ENCODE measurements around the gene C19orf25. TPM values are rescaled to one million over a fixed set of nuclear protein-coding genes. Genes with fewer than 3 reads are reported as not detected.

C19orf25 gene
- total and polyA plus RNA-seq, 4 donors, result 24.1 to 42.6 (median 34.5) TPM

DNA sequence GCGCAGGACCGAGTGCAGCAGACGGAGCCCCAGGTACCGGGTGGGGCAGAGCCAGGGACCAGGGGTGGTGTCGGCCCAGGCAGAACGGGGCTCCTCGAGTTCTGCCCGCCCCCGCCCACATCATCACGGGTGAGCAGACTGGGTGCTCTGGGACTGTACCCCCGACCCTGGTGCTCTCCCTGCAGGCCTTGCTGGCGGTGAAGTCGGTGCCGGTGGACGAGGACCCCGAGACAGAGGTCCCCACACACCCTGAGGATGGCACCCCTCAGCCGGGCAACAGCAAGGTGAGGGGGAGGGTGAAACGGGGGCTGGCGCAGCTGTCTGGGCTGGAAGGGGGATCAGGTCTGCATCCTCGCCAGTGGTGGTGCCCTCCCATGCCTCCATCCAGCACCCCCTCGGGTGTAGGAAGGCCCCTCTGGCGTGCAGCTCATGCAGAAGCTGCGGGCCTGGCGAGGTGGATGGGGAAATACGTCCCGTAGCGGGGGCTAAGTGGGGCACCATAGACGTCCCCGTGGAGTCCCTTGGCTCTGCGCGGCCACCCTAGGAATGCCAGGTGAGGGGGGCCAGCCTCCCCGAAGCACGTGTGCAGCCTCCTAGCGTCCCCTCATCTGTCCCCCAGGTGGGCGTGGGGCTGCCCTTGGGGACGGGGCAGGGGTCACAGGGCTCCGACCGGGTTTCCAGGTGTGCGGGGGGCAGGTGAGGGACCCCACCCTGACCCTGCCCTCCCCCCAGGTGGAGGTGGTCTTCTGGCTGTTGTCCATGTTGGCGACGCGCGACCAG lies 22.7 kb downstream of the C19orf25 start:
- no peak for DNase-seq
- no peak overlapping the region for H3K4me3 ChIP-seq
- ATAC-seq (ENCODE audit: insufficient read depth, low FRiP score), result no peak
- peaks cover 15 to 60% (median 15%) of the 10 kb centered on the region in 3 donors for H3K27me3 ChIP-seq (ENCODE audit: control insufficient read depth in 3 of 3, insufficient read depth in 3 of 3, low read length in 2 of 3)
- H3K9ac ChIP-seq (ENCODE audit: insufficient read depth in 1 of 2, low read length in 2 of 2), result no peak overlapping the region
- TF ChIP-seq, protein P1, sequence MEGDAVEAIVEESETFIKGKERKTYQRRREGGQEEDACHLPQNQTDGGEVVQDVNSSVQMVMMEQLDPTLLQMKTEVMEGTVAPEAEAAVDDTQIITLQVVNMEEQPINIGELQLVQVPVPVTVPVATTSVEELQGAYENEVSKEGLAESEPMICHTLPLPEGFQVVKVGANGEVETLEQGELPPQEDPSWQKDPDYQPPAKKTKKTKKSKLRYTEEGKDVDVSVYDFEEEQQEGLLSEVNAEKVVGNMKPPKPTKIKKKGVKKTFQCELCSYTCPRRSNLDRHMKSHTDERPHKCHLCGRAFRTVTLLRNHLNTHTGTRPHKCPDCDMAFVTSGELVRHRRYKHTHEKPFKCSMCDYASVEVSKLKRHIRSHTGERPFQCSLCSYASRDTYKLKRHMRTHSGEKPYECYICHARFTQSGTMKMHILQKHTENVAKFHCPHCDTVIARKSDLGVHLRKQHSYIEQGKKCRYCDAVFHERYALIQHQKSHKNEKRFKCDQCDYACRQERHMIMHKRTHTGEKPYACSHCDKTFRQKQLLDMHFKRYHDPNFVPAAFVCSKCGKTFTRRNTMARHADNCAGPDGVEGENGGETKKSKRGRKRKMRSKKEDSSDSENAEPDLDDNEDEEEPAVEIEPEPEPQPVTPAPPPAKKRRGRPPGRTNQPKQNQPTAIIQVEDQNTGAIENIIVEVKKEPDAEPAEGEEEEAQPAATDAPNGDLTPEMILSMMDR (IDR thresholded peaks at IDR 0.05; ENCODE audit: control extremely low read depth, extremely low read depth), result no peak
- WGBS, 2 donors, result 36 to 47% methylated on average over 39 to 43 of the region's 43 CpGs
- H3K4me1 ChIP-seq (ENCODE audit: control insufficient read depth in 5 of 5, insufficient read depth in 5 of 5, low read length in 5 of 5), result peaks cover 0 to 16% (median 0%) of the 10 kb centered on the region in 5 donors
- peaks cover 0 to 4% (median 0%) of the 10 kb centered on the region in 4 donors for H3K36me3 ChIP-seq (ENCODE audit: control insufficient read depth in 4 of 4, insufficient read depth in 4 of 4, low read length in 4 of 4)
- peaks cover 0 to 5% (median 0%) of the 10 kb centered on the region in 4 donors for H3K9me3 ChIP-seq (ENCODE audit: control insufficient read depth in 4 of 4, insufficient read depth in 3 of 4, low read length in 3 of 4)
- no peak overlapping the region for H3K27ac ChIP-seq (ENCODE audit: low read depth in 1 of 2, low read length in 1 of 2)

DNA sequence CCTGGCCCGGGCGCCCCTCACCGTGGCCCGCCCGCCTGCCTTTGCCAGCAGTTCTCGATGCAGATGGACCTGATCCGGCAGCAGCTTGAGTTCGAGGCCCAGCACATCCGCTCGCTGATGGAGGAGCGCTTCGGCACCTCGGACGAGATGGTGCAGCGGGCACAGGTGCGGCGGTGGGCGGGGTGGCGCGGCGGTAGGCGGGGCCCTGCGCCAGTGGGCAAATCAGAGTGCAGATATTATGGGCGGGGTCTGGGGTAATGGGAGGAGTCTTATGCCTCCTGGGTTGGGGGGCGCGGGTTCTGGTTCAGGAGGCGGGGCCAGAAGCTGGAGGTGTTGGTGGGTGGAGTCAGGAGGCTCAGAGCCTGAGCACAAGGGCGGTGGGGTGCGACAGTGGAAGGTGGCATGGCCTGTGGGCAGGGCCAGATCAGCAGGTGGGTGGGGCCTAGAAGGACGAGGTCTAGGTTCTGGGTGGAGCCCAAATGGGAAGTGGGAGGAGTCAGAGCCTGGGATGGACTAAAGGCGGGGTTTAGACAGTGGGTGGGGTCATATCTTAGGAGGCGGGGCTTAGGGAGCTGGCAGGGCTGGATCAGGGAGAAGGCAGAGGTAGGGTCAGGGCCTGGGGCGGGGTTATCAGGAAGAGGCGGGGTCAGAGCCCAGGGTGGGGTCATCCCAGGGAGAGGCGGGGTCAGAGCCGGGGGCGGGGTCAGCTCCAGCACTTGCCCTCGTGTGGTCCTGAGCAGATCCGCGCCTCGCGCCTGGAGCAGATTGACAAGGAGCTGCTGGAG lies 23.5 kb downstream of the C19orf25 start:
- no peaks in the 10 kb centered on the region for H3K36me3 ChIP-seq (ENCODE audit: control insufficient read depth in 4 of 4, insufficient read depth in 4 of 4, low read length in 4 of 4)
- no peak overlapping the region for H3K9ac ChIP-seq (ENCODE audit: insufficient read depth in 1 of 2, low read length in 2 of 2)
- H3K4me3 ChIP-seq, result no peak overlapping the region
- H3K9me3 ChIP-seq (ENCODE audit: control insufficient read depth in 4 of 4, insufficient read depth in 3 of 4, low read length in 3 of 4), result peaks cover 0 to 3% (median 0%) of the 10 kb centered on the region in 4 donors
- ATAC-seq (ENCODE audit: insufficient read depth, low FRiP score) (peak; percentile 31), DNase-seq (peak in 1 of 3 donors; percentile 50)
- peaks cover 15 to 68% (median 23%) of the 10 kb centered on the region in 3 donors for H3K27me3 ChIP-seq (ENCODE audit: control insufficient read depth in 3 of 3, insufficient read depth in 3 of 3, low read length in 2 of 3)
- H3K4me1 ChIP-seq (ENCODE audit: control insufficient read depth in 5 of 5, insufficient read depth in 5 of 5, low read length in 5 of 5), result peaks cover 0 to 16% (median 0%) of the 10 kb centered on the region in 5 donors
- TF ChIP-seq, protein P1 (IDR thresholded peaks at IDR 0.05; ENCODE audit: control extremely low read depth, extremely low read depth), result no peak
- no peak overlapping the region for H3K27ac ChIP-seq (ENCODE audit: low read depth in 1 of 2, low read length in 1 of 2)
- whole genome bisulfite sequencing, 2 donors, result 5 to 6% methylated on average over 37 to 42 of the region's 42 CpGs

DNA sequence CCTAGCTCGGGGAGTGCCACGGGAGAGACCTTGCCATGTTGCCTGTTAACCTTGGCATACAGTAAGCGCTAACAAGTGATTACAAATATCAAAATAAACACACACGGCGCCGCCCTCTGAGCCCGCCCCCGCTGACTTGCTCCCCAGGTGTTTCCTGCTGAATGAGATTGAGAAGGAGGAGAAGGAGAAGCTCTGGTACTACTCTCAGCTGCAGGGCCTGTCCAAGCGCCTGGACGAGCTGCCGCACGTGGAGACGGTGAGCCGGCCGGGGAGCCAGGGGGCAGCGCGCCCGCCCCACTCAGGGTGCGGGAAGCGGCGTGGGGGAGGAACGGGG lies 24.0 kb downstream of the C19orf25 start:
- 1 to 3% methylated on average over 22 of the region's 22 CpGs for WGBS, 2 donors
- ATAC-seq (ENCODE audit: insufficient read depth, low FRiP score), result no peak
- Histone ChIP-seq H3K27ac (ENCODE audit: low read depth in 1 of 2, low read length in 1 of 2) (no peak overlapping the region), H3K9ac (ENCODE audit: insufficient read depth in 1 of 2, low read length in 2 of 2) (no peak overlapping the region), H3K9me3 (ENCODE audit: control insufficient read depth in 4 of 4, insufficient read depth in 3 of 4, low read length in 3 of 4) (peaks cover 0 to 3% (median 0%) of the 10 kb centered on the region in 4 donors), H3K36me3 (ENCODE audit: control insufficient read depth in 4 of 4, insufficient read depth in 4 of 4, low read length in 4 of 4) (no peaks in the 10 kb centered on the region), H3K4me1 (ENCODE audit: control insufficient read depth in 5 of 5, insufficient read depth in 5 of 5, low read length in 5 of 5) (peaks cover 0 to 16% (median 0%) of the 10 kb centered on the region in 5 donors), H3K27me3 (ENCODE audit: control insufficient read depth in 3 of 3, insufficient read depth in 3 of 3, low read length in 2 of 3) (peaks cover 15 to 72% (median 27%) of the 10 kb centered on the region in 3 donors), H3K4me3 (no peak overlapping the region)
- DNase-seq, result no peak
- TF ChIP-seq, protein P1 (IDR thresholded peaks at IDR 0.05; ENCODE audit: control extremely low read depth, extremely low read depth), result no peak

Data from lung (tissue), 12 donors.